SU-DHL-6 (cell line): ENCODE data around the gene ZBTB17.

Experiments used
- H2AFZ ChIP-seq: fragments of 200-600 bp; sonication (generic); 2 replicates; pipeline ENCODE4 v1.6.1; 2014; ENCODE audit warnings: low read depth, mild to moderate bottlenecking, moderate library complexity, mixed read lengths, antibody characterized with exemption, low read length; ENCODE audit not compliant: severe bottlenecking
- H3F3A ChIP-seq: fragments of 200-600 bp; shearing (Covaris generic); 2 replicates; pipeline ENCODE4 v1.6.0; 2016; ENCODE audit warnings: antibody characterized with exemption, mild to moderate bottlenecking; ENCODE audit not compliant: insufficient read depth
- H3K27ac ChIP-seq: fragments of 200-600 bp; sonication (generic); 2 replicates; pipeline ENCODE4 v1.5.1; 2016; ENCODE audit warnings: low read depth, mild to moderate bottlenecking, low read length, moderate library complexity, mixed read lengths
- H3K27me3 ChIP-seq: fragments of 200-600 bp; sonication (generic), shearing (Covaris generic); 2 replicates; pipeline ENCODE4 v1.6.0; 2014; ENCODE audit warnings: mild to moderate bottlenecking, low read length
- H3K36me3 ChIP-seq: fragments of 200-600 bp; sonication (generic); 2 replicates; pipeline ENCODE4 v1.6.1; 2014; ENCODE audit warnings: mild to moderate bottlenecking, low read length, mixed read lengths
- H3K4me2 ChIP-seq: fragments of 300-600, 200-600 bp; shearing (Covaris generic), sonication (generic); 2 replicates; pipeline ENCODE4 v1.6.0; 2014; ENCODE audit warnings: low read length, low read depth, mild to moderate bottlenecking; ENCODE audit not compliant: poor library complexity, severe bottlenecking
- H3K4me3 ChIP-seq: fragments of 200-600 bp; sonication (generic); 2 replicates; pipeline ENCODE4 v1.5.1; 2014; ENCODE audit warnings: antibody characterized with exemption, low read length, mild to moderate bottlenecking, mixed read lengths; ENCODE audit not compliant: insufficient read depth, poor library complexity, severe bottlenecking
- H3K79me2 ChIP-seq: fragments of 200-600 bp; sonication (generic); 2 replicates; pipeline ENCODE4 v1.6.1; 2014; ENCODE audit warnings: mild to moderate bottlenecking, low read length, moderate library complexity; ENCODE audit not compliant: insufficient read depth
- H3K9ac ChIP-seq: fragments of 200-600 bp; sonication (generic); 2 replicates; pipeline ENCODE4 v1.7.0; 2014; ENCODE audit warnings: mild to moderate bottlenecking, low read length
- H3K9me2 ChIP-seq: fragments of 200-600 bp; sonication (generic); replicated peaks from 2 replicates; pipeline ENCODE4 v1.6.1; 2014; ENCODE audit warnings: low read length; ENCODE audit not compliant: insufficient read depth
- H3K9me3 ChIP-seq: fragments of 200-600 bp; sonication (generic); 2 replicates; pipeline ENCODE4 v1.6.1; 2014; ENCODE audit warnings: low read length, mixed read lengths; ENCODE audit not compliant: insufficient read depth
- H4K20me1 ChIP-seq: fragments of 200-600 bp; sonication (generic); 2 replicates; pipeline ENCODE4 v1.6.1; 2014; ENCODE audit warnings: low read depth, mild to moderate bottlenecking, antibody characterized with exemption, low read length, moderate library complexity, mixed read lengths
- EZH2phosphoT487 ChIP-seq: fragments of 200-600 bp; sonication (generic), shearing (Covaris generic); conservative IDR thresholded peaks from 2 replicates; pipeline ENCODE4 v1.6.1; 2018; ENCODE audit warnings: mild to moderate bottlenecking, antibody characterized with exemption, low read length, moderate library complexity, mixed read lengths
- TF ChIP-seq, protein P1 (sequence below): fragments of 200-600 bp; sonication (generic); IDR thresholded peaks from one replicate; pipeline ENCODE4 v1.5.1; 2017; ENCODE audit warnings: antibody characterized with exemption, mild to moderate bottlenecking, low read length, moderate library complexity; ENCODE audit not compliant: insufficient read depth, poor library complexity, severe bottlenecking

Gene ZBTB17

DNA sequence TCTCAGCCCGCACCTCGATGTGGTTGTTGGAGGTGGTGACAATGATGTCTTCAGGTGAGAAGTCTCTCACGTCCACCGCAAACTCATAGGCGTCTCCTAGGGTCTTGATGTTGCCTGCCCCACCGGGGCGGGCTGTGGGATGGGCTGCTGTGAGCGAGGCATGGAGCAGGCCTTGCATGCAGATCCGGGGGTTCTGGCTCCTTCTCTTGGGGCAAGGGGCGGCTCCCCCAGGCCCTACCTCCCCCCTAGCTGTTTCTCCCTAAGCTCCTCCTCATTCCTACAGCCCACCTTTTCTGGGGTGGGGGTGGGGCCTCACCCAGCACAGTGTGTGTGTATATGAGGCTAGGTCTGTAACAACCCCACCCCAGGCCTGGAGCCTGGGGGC lies 41.2 kb upstream of the ZBTB17 start:
- no peak overlapping the region for H3K9ac ChIP-seq
- H3F3A ChIP-seq: no peaks in the 10 kb centered on the region
- no peak overlapping the region for H2AFZ ChIP-seq
- H3K9me2 ChIP-seq: no peaks in the 10 kb centered on the region
- no peaks in the 10 kb centered on the region for H3K36me3 ChIP-seq
- no peak overlapping the region for H3K4me3 ChIP-seq
- no peak overlapping the region for H3K4me2 ChIP-seq
- no peak overlapping the region for H3K27ac ChIP-seq
- H3K79me2 ChIP-seq: no peaks in the 10 kb centered on the region
- H3K9me3 ChIP-seq: no peaks in the 10 kb centered on the region
- TF ChIP-seq, protein P1, sequence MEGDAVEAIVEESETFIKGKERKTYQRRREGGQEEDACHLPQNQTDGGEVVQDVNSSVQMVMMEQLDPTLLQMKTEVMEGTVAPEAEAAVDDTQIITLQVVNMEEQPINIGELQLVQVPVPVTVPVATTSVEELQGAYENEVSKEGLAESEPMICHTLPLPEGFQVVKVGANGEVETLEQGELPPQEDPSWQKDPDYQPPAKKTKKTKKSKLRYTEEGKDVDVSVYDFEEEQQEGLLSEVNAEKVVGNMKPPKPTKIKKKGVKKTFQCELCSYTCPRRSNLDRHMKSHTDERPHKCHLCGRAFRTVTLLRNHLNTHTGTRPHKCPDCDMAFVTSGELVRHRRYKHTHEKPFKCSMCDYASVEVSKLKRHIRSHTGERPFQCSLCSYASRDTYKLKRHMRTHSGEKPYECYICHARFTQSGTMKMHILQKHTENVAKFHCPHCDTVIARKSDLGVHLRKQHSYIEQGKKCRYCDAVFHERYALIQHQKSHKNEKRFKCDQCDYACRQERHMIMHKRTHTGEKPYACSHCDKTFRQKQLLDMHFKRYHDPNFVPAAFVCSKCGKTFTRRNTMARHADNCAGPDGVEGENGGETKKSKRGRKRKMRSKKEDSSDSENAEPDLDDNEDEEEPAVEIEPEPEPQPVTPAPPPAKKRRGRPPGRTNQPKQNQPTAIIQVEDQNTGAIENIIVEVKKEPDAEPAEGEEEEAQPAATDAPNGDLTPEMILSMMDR: no peak
- no peak for TF ChIP-seq EZH2phosphoT487
- no peaks in the 10 kb centered on the region for H4K20me1 ChIP-seq
- H3K27me3 ChIP-seq: no peaks in the 10 kb centered on the region

DNA sequence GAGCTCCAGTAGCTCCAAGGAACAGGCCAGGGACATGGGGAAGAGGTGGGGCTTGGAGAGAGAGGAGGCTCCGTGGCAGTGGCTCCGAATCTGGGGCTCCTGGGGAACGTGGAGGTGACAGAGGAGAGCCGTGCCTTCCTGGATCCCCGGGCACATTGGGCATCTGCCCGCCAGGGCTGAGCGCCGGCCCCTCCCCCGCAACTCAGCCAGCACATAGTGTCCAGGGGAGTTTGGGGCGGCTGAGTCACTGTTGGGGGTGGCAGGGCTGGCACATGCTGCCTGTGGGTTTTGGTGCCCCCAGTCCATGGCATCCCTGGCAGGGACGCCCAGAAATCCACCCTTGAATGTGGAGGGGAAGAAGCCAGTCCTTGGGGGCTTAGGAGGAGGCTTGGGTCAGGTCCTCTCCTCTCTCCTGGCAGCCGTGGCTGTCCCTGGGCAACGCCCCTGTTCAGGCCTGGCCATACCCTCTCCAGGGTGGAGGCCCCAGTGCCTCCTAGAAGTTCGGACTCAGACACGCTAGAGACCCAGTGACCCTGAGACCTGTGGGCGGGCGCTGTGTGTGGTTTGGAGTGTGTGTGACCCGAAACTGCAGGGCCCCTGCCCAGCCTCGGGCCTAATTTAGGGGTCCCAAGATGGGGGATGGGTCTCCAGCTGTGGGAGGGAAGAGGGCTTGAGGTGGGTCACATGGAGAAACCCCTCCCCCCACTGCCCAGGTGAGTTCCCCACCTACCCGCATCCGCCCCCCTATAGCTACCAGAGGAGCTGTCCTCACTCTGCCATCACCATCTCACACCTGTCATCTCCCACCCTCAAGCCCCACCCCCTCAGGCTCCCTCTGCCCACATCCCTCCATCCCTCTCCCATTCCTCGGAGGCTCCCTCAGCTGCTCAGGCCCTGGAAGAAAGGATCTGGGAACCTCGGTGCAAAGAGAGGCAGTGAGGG lies 40.3 kb upstream of the ZBTB17 start:
- Histone ChIP-seq H3K27ac (no peak overlapping the region), H3K4me3 (no peak overlapping the region), H3K27me3 (no peaks in the 10 kb centered on the region), H3K9ac (no peak overlapping the region), H3K79me2 (no peaks in the 10 kb centered on the region), H3K36me3 (no peaks in the 10 kb centered on the region), H3K9me2 (no peaks in the 10 kb centered on the region), H3K4me2 (no peak overlapping the region), H2AFZ (no peak overlapping the region), H3K9me3 (no peaks in the 10 kb centered on the region), H4K20me1 (no peaks in the 10 kb centered on the region), H3F3A (no peaks in the 10 kb centered on the region)
- no peak for TF ChIP-seq EZH2phosphoT487
- TF ChIP-seq, protein P1: no peak

DNA sequence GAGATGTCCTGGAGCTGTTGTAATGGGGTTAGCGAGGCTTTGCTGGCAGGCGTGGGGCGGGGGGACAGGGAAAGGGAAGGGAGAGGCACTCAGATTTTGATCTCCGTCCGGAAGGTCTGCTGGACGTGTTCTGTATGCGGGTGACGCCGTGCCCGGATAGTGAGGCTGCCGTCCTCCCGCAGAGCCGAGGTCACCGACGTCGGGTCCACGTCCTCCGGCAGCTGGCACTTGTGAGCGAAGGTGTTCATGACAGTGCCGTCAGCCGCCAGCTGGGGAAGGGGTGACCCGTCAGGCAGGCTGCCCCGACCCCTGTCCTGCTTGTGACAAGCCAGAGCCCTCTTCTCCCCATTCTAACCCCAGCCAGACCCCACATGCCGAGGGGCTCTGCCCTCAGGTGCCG lies 39.6 kb upstream of the ZBTB17 start:
- no peaks in the 10 kb centered on the region for H4K20me1 ChIP-seq
- H3K27ac ChIP-seq: no peak overlapping the region
- H3K4me2 ChIP-seq: no peak overlapping the region
- no peaks in the 10 kb centered on the region for H3K9me2 ChIP-seq
- H3F3A ChIP-seq: no peaks in the 10 kb centered on the region
- no peak overlapping the region for H2AFZ ChIP-seq
- H3K9ac ChIP-seq: no peak overlapping the region
- H3K27me3 ChIP-seq: no peaks in the 10 kb centered on the region
- no peaks in the 10 kb centered on the region for H3K9me3 ChIP-seq
- H3K4me3 ChIP-seq: no peak overlapping the region
- TF ChIP-seq EZH2phosphoT487: no peak
- TF ChIP-seq, protein P1: no peak
- no peaks in the 10 kb centered on the region for H3K36me3 ChIP-seq
- H3K79me2 ChIP-seq: no peaks in the 10 kb centered on the region
